Smooth muscle cell of the brain vasculature (primary cell): ENCODE data around the gene SLC5A9.
"Not testable (repeated sequence)": the region's sequence is repeated elsewhere in the genome, so short reads cannot be mapped to it uniquely, and the experiment has no call there.

Source experiments
- DNase-seq: peaks from one replicate; pipeline ENCODE4 v3.0.0-alpha.2; 2012; ENCODE audit warnings: low read depth, low spot score

Gene SLC5A9

DNA sequence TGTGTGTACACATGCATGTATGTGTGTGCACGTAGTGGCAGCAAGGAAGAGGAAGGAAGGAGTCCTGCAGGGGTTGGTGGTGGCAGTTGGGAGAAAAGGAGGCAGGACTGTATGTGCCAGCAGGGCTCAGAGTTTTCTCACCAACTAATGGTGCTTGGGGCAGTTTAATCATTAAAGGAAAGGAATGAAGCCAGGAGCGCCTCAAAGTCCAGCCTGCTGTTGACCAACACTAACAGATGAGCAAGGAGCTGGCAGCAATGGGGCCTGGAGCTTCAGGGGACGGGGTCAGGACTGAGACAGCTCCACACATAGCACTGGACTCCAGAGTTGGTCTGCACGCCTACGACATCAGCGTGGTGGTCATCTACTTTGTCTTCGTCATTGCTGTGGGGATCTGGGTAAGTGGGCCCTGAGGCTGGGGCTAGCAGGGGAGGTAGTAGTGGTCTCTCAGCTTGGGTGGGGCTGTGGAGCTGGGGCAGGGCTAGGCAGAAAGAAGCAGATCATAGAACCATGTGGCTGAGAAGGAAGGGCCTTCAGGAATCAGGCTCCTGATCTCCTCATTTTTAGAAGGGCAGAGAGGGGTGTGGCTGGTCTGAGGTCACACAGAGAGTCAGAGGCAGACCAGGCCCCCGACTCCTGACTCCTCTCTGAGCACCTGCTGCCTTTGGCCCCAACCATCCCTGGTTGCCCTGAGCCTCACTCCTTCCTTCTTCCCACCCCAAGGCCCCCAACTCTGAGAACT, at the start of gene SLC5A9:
Gene SLC5A9 (plus strand): TSS at position 216 of the 742 bp plus-strand sequence. CDS start 21 bp downstream, at position 237.
- no peak for DNase-seq

GRCh38 chr1:48175116-48175515, 47.4 kb upstream of the SLC5A9 start:
- no peak for DNase-seq

DNA sequence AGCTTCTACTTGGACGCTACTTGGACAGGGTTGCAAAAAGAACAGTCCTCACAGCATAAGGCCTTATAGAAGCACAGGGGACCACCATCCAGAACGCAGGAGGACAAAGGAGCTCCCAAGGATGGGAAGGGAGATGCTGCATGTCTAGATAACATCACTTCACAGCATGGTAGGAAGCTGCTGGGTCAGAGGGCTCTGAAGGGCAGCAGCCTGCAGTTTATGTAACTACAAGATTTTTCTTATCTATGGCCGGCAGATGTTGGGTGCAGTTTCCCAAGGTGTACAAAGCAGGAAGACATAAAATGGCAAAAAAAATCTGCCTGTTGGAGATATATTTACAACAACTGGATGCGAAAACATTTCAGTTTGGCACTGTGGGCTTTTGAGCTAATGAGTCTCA, 45.3 kb upstream of the SLC5A9 start:
- DNase-seq = no peak

- DNase-seq = no peak
Measured at GRCh38 chr1:48181669-48182367, 40.7 kb upstream of the SLC5A9 start.

GRCh38 chr1:48182439-48182838, 40.1 kb upstream of the SLC5A9 start:
- DNase-seq = no peak

- no peak for DNase-seq
Measured at GRCh38 chr1:48186306-48186839, 36.1 kb upstream of the SLC5A9 start.

DNA sequence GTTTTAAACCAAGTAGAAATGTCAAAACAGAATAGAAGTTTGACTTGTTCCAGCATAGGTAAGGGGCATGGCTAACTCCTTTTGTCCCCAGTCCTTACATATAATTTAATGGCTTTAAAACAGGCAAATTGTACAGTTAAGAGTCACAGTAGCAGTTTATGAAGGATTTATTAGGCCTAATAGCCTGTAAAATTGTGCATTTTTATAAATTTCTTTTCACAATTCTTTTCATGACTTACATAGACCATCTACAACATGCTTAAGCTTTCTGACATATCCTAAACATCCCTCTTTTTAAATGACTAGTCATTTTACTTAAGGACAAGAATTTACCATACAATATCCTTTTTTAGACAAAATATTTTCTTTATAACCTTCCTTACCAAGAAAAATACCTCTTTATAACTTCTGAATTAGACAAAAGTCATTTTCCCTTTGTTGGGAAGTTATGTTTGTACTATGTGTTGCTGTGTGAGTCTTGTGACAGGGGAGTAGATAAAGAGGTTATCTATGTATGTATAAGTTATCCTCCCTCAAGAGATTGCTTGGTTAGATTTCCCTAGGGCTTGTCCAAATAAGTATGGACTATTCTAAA, 34.5 kb upstream of the SLC5A9 start:
- DNase-seq = no peak

DNA sequence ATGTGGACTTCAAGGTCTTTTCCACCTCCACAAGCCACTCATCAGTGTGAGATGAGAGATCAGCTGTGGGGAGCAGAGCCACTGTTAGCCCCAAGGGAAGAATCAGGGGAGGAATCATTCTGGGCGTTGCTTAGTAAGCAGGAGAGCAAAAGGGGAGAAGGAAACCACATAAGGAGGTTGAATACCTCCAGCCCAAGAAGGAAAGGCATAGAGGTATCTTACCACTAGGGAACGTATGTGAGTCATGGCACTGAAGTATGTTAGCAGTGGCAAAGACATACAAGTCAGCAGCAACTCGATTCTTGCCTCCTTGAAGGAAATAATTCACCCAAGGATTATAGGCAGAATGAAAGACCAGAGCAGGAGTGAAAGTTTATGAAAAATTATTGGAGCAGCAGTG, 31.6 kb upstream of the SLC5A9 start:
- DNase-seq = no peak

GRCh38 chr1:48194801-48195200, 27.7 kb upstream of the SLC5A9 start:
- no peak for DNase-seq

DNA sequence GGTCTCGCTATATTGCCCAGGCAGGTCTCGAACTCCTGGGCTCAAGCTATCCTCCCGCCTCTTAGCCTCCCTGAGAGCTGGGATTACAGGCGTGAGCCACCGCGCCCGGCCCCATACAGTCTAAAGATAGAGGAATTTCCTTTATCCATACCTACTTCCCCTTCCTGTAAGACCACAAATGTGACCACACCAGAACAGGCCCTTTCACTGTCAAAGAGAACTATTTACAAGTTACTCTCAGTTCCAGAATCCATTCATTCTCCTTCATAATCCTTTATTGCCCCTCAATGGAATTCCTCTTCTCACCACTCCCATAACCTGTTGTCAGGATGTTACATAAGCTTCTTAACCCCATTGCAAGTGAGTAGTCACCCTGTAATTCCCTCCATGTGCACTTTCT, 26.3 kb upstream of the SLC5A9 start:
- no peak for DNase-seq

GRCh38 chr1:48198970-48199369, 23.5 kb upstream of the SLC5A9 start:
- DNase-seq = no peak

- DNase-seq = no peak
Measured at GRCh38 chr1:48200166-48200900, 22.2 kb upstream of the SLC5A9 start.

GRCh38 chr1:48202030-48202752, 20.3 kb upstream of the SLC5A9 start:
- DNase-seq = peak; percentile 44

DNA sequence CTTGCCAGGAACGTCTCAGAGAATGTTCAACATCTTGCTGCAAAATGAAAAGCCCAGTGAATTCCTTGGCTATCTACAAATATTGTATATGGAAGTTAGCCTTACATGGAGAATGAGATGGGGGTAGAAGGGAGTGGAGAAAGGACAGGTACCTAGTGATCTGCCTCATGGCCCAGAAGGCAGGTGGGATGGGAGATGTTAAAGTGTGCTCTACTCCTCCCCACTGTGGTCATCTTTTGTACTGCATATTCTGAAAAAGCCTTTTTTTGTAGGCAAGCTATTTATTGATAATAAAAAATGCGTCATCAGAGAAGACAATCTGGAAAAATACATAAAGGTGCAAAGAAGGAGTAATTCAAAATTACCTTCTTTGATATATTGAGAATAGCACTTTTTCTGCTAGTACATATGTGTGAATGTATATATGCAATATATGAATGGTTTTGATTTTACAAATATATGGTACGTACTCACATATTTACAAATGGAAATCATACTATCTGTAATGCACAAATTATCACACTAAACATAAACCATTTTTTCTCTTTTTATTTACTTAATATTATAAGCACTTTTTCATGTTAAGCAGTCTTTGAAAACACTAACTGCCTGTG, 19.1 kb upstream of the SLC5A9 start:
- DNase-seq = no peak

DNA sequence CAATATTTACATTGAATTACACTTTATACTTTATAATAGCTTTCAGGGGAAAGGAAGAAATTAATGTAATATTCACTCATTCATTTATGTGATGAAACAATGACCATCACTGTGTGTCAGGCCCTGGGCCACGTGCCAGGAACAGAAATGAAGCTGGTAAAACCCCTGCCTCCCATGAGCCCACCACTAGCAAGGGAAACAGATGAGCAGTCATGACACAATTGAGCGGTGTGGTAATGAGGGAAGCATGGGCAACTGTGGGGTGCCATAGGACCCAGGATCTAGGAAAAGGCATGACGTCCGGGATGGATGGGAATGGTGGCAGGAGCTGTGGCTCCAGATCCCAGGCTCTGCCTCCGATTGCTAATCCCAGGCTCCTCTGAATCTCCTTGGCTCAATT, 17.0 kb upstream of the SLC5A9 start:
- DNase-seq = no peak

DNA sequence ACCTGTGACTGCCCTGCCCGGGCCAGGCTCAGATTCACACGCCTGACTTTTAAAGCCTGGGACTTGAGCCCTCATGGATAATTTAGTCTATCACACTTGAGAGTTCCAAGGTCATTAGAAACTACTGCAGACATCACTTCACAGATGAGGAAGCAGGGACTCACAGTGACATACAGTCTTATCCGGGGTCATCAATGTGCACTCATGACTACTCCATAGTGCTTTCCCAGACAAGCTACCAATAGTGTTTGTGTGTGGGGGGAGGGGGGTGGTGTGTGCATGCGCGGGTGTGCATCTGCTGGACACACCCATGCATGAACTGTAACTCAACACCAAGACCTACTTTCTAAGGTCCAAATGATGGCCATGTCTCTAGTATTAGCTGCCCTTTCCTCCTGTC, 16.1 kb upstream of the SLC5A9 start:
- no peak for DNase-seq

DNA sequence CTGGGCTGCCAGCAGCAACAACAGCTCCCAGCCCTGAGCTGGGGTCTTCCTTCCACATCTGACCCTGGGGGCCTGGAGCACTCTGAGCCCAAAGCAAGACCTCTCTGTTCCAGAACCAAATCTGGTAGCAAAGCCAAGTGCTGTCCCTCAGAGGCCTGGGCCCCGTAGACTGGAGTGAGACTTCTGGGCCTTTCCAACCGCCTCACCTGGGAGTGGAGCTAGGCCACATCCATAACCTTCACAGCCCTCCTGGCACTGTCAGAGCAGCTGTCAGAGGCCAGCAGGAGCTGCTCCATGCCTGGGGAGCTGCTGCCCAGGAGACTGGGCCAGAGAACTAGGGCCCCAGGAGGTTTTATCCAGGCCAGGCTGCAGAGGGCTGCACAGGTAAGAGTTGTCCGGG, 15.4 kb upstream of the SLC5A9 start:
- no peak for DNase-seq

- DNase-seq = no peak
Measured at GRCh38 chr1:48207536-48208075, 14.9 kb upstream of the SLC5A9 start.

DNA sequence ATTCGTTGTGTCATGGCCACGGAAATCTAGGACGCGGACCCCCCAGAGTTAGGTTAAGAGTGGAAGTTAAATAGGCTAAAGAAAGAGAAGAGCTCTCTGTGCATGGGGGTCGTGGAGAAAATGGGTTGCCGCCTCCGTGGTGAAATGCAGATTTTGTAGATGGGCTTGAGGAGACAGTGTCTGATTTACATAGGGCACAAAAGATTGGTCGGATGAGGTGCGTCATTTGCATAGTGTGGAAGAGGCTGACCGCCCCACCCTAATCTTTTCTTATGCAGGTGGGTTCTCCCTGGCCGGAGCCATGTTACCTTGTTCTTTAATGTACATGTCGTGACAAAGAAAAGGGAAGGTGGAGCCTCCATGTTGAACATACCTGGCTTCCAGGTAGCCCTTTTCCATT, 14.3 kb upstream of the SLC5A9 start:
- DNase-seq = no peak

DNA sequence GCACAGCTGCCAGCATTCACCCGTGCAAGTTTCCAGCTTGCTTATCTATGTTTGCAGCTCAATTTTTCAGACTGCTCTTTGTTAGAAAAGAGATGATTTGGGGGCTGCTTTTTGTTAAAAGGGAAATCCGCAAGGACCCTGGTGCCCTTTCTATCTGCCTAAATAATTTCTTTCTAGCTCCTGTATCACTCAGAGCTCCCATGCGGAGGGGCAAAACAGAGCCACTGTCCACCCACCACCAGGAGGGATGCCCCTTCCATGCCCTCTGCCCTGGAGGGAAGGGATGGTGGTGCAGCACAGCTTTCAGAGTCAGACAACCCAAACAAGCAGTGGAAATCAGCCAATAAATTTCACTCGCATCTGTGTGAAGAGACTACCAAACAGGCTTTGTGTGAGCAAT, 13.9 kb upstream of the SLC5A9 start:
- DNase-seq = no peak

DNA sequence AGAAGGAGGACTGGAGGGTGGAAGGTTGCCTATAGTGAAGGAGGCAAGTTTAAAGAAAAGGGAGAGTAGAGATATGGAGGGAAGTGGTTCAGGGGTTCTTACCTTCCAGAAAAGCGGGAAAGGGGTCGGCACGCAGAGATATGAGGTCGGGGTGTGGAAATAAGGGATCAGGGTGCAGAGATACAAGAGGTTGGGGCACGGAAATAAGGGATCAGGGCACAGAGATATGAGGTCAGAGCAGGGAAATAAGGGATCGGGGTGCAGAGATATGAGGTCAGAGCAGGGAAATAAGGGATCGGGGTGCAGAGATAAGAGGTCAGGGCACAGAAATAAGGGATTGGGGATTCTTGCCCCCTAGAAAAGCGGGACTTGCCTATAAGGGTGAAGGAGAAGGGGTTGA, 9.1 kb upstream of the SLC5A9 start:
- DNase-seq = not testable (repeated sequence)
